D721Med (cell line): ENCODE measurements around the gene ESAM.

ENCODE experiments used
- DNase-seq: peaks from one replicate; pipeline ENCODE4 v3.0.0; 2011; ENCODE audit warnings: low spot score; ENCODE audit not compliant: insufficient read length
- FAIRE-seq: peaks from 2 replicates; lab custom pipeline; 2011; peaks lifted over from hg19 to GRCh38; lab: Jason Lieb, UNC
- CTCF ChIP-seq: IDR thresholded peaks from 2 replicates; pipeline ENCODE4 v1.5.1; 2012; ENCODE audit warnings: mild to moderate bottlenecking, control low read depth; ENCODE audit not compliant: insufficient read depth; ENCODE audit errors: missing control alignments

Gene ESAM

DNA sequence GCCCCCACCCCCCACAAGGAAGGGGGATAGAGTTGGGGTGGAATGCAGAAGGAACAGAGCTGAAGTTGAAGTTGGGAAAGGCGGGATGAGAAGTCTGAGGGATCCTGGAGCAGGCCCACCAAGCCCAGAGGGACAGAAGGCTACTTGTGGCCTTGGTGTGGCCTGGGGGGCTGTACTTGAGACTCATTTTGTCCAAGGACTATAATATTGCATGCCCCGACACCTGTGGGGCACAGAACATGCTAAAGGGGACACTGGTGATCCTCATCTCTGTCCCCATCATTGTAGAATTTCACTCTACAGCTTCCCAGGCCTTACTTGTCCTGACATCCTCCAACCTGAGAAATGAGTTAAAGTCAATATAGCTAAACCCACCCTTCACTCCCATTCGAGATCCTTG is 1.3 kb downstream of the ESAM start:
- FAIRE-seq: no peak
- DNase-seq: no peak
- no peak for TF ChIP-seq CTCF

DNA sequence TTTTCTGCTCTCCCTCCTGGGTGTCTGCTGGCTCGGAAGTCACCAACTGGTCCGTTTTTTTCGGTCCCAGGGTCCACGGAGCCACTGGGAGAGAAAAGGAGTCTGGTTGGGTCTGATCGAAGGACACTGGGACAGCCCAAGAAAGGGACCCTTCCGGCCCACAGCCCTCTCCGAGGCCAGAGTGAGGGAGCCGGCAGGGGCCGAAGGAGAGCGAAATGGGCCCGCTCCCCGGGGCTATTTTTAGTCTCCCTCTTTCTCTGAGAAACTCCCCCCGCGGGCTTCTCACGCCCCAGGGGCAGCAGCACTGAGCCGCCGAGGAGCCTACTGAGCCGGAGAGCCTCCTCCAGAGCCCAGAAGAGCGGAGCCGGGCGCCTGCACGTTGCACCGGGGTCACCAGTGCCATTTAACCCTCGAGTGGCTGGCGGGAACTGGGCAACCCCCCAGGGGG is 1.9 kb downstream of the ESAM start:
- no peak for TF ChIP-seq CTCF
- DNase-seq: no peak
- FAIRE-seq: no peak

DNA sequence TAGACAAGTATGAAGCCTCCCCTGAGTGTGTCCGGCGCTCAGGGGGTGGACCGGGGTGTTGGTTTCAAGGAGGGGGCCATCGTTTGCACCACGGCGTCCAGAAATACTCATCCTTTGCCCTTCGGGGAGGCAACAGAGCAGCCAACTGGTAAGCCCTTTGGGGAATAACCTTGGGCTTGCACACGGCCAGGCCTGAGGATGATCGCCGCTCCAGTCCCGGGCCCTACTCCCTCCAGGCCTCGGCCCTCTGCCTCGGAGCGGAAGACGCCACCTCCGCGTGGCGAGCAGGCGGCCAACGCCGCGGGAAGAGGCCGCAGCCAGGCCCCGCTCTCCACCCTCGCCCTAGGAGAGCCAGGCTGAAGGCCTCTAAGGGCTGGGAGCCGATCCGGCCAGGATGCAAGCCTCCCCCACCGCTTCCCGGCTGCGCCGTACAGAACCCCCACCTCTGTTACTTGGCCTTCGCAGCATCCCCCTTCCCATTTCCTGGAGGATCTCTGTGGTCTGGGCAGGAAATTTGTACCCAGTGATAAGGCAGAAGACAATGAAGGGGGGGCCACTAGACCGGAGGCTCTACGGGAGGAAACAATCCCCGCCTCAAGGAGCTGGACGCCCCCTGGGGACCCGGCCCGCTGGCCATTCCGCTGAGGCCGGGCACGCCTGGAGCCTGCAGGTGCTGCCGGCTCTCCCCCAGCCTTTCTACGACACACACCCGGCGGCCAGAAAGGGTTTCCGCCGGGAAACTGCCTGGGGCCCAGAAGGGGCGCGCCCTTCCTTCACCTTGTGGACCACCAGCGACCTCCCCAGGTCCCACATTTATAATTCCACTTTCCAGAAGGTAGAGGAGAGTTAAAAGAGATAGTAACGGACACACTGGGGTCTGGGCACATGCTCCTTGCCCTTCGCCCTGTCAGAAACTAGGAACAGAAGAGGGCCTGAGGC is 2.6 kb downstream of the ESAM start:
- FAIRE-seq (no peak), DNase-seq (no peak)
- TF ChIP-seq CTCF: no peak

DNA sequence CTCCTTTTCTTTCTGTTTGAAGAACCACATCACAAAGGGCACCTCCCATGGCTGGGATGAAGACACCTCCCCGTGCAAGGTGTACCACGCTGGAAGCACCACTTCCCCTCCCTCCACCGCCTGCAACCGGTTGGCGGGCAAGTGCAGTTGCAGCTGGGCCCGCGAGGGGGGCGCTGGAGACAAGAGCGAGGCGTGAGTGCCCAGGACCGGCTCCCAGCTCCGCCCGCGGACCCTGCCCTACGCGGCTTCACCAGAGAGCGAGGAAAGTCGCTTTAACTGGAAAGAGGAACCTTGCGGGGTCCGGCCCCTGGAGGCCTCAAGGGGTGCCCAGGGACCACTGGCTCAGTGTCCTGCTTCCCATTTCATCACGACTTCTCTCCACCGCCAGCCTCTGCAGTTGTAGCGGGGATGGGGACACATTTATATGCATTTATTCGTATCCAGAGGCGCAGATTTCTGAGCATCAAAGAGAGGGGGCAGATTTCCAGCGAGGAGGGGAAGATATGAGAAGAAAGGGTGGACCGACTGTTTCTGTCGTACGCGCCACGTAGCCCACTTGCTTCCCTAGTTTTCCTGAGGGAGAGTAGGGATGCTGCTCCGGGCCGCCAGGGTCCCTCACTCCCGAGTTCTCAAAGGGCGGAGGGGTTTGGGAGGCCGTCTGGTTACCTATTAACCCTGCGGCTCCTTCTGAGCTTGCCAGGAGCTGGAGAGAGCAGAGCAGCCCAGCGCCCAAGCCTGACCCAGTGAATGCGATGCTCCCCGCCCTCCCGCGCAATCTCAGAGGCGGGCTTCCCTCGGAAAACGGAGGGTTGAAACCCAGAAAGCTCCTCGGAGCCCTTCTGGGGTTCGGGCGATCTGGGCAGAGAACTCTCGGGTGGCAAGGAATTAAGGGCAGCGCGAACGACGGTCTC is 3.5 kb downstream of the ESAM start:
- peak; percentile 58 for TF ChIP-seq CTCF
- DNase-seq (no peak), FAIRE-seq (no peak)

DNA sequence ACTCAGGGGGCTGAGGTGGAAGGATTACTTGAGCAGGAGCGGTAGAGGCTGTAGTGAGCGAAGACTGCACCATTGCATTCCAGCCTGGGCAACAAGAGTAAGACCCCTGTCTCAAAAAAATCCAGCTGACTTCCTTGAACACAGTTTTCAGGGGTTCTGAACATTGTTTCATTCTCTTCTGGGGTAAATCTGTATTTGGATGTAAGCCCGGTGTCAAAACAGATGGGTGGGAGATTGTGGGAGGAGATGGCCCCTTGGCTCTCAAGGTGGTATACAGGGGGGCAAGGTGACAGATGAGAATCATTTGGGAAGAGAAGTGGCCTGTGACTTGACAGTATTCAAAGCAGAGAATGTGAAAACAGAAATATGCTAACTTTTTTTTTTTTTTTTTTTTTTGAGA is 4.8 kb downstream of the ESAM start:
- DNase-seq (no peak), FAIRE-seq (no peak)
- TF ChIP-seq CTCF: no peak

GRCh38 chr11:124756753-124757227 is 5.3 kb downstream of the ESAM start:
- DNase-seq: no peak
- no peak for TF ChIP-seq CTCF
- no peak for FAIRE-seq
